HepG2 (cell line): ENCODE results near the gene NR2F1. TPM values are rescaled to one million over a fixed set of nuclear protein-coding genes. Genes with fewer than 3 reads are reported as not detected.
A peak's percentile ranks its signal among the peaks of the same experiment; 100 is the strongest.

Experiments
- AKAP8 ChIP-seq: sonication (generic); formaldehyde crosslinking; IDR thresholded peaks from 2 replicates; pipeline ENCODE4 v1.5.1; 2020; ENCODE audit warnings: mild to moderate bottlenecking, missing genetic modification reagents
- CC2D1A ChIP-seq: sonication (generic); formaldehyde crosslinking; IDR thresholded peaks from 2 replicates; pipeline ENCODE4 v1.8.1; 2023; ENCODE audit warnings: mild to moderate bottlenecking, missing genetic modification reagents
- HNRNPL ChIP-seq: fragments of 200-400 bp; formaldehyde crosslinking; IDR thresholded peaks from 2 replicates; pipeline ENCODE4 v1.6.1; 2017; ENCODE audit warnings: mild to moderate bottlenecking, low read depth, low read length
- RARA ChIP-seq: IDR thresholded peaks from 2 replicates; pipeline ENCODE4 v1.6.1; 2016; ENCODE audit warnings: missing genetic modification reagents, missing compliant biosample characterization
- RXRA ChIP-seq: sonication (generic); formaldehyde crosslinking; IDR thresholded peaks from 2 replicates; pipeline ENCODE4 v1.5.1; 2020; ENCODE audit warnings: missing genetic modification reagents
- SNAPC5 ChIP-seq: sonication (generic); formaldehyde crosslinking; IDR thresholded peaks from 2 replicates; pipeline ENCODE4 v1.8.1; 2023; ENCODE audit warnings: mild to moderate bottlenecking, missing genetic modification reagents, borderline replicate concordance
- ZBTB38 ChIP-seq: sonication (generic); formaldehyde crosslinking; IDR thresholded peaks from 2 replicates; pipeline ENCODE4 v1.5.1; 2020; ENCODE audit warnings: mild to moderate bottlenecking, missing genetic modification reagents
- ZNF333 ChIP-seq: sonication (generic); formaldehyde crosslinking; IDR thresholded peaks from 2 replicates; pipeline ENCODE4 v1.4.0; 2020; ENCODE audit warnings: mild to moderate bottlenecking, missing genetic modification reagents, borderline replicate concordance
- ZNF441 ChIP-seq: sonication (generic); formaldehyde crosslinking; IDR thresholded peaks from 2 replicates; pipeline ENCODE4 v1.7.0; 2021; ENCODE audit warnings: missing genetic modification reagents, borderline replicate concordance
- ZNF547 ChIP-seq: sonication (generic); formaldehyde crosslinking; IDR thresholded peaks from 2 replicates; pipeline ENCODE4 v1.5.1; 2020; ENCODE audit warnings: mild to moderate bottlenecking, missing genetic modification reagents
- ZNF570 ChIP-seq: sonication (generic); formaldehyde crosslinking; IDR thresholded peaks from 2 replicates; pipeline ENCODE4 v1.4.0; 2020; ENCODE audit warnings: mild to moderate bottlenecking, missing genetic modification reagents, borderline replicate concordance
- ZNF687 ChIP-seq: sonication (generic); formaldehyde crosslinking; IDR thresholded peaks from 2 replicates; pipeline ENCODE4 v1.5.1; 2020; ENCODE audit warnings: mild to moderate bottlenecking, missing genetic modification reagents, moderate library complexity
- ZNF792 ChIP-seq: IDR thresholded peaks from 2 replicates; pipeline ENCODE4 v1.6.1; 2016
- polyA plus RNA-seq, 8 experiments: library from polyadenylated mRNA; depleted of rRNA in 3 of 8; stranded (reverse) in 7 of 8; unstranded in 1 of 8; fragments of >200 nt; fragmentation: Illumina TruSeq in 4 of 8; extraction: Trizol in 4 of 8; gene quantifications; 2 replicates each; pipeline versions ENCODE4 v1.2.1 to v1.2.3, GENCODE V29; 2011 to 2016; ENCODE audit warnings: low read depth in 4 of 8, missing spikeins in 1 of 8, mixed read lengths in 1 of 8; ENCODE audit not compliant: insufficient read depth in 1 of 8
- total RNA-seq, 5 experiments: library from RNA; depleted of rRNA; stranded (reverse); fragments of >200 nt; fragmentation: Illumina TruSeq; extraction: Trizol; gene quantifications; 2 replicates each; pipeline ENCODE4 v1.2.3, GENCODE V29; 2016; ENCODE audit warnings: low read depth in 1 of 5
- TF ChIP-seq, protein P1 (sequence below): sonication (generic); formaldehyde crosslinking; IDR thresholded peaks from 2 replicates; pipeline ENCODE4 v1.5.0; 2020; ENCODE audit warnings: missing genetic modification reagents
- TF ChIP-seq, protein P2 (sequence below): sonication (generic); formaldehyde crosslinking; IDR thresholded peaks from 2 replicates; pipeline ENCODE4 v1.9.0; 2021; ENCODE audit warnings: mild to moderate bottlenecking, missing genetic modification reagents
- TF ChIP-seq, protein P3 (sequence below): sonication (generic); formaldehyde crosslinking; IDR thresholded peaks from 2 replicates; pipeline ENCODE4 v1.4.0; 2020; ENCODE audit warnings: missing genetic modification reagents

The NR2F1 gene
- total and polyA plus RNA-seq, 2 of the 13 experiments (the other 11 are each of a cell fraction or from before 2014, with no cell fraction given) = 17.1 to 59.7 TPM

DNA sequence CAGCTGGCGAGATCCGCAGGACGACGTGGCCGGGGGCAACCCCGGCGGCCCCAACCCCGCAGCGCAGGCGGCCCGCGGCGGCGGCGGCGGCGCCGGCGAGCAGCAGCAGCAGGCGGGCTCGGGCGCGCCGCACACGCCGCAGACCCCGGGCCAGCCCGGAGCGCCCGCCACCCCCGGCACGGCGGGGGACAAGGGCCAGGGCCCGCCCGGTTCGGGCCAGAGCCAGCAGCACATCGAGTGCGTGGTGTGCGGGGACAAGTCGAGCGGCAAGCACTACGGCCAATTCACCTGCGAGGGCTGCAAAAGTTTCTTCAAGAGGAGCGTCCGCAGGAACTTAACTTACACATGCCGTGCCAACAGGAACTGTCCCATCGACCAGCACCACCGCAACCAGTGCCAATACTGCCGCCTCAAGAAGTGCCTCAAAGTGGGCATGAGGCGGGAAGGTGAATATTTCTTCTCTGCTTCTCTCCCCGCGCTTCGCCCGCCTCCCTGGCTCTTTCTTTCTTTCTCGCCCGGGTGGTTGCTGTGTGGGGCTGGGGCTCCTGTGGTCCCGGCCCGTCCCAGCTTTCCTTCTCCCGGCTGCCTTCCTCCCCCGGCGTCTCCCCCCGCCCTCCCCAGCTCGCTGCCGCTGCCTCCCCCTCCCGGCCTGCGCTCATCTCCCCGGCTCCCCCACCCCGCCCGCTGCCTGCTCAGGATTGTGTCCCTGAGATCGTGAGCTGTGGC is 2.2 kb downstream of the NR2F1 start (continued):
- TF ChIP-seq ZNF687 (CRISPR knock-in tag) = peak; percentile 48
- TF ChIP-seq ZBTB38 = no peak
- 0 out of 2 replicates have a peak, but pooled peaks have one; percentile 71 for TF ChIP-seq HNRNPL
- TF ChIP-seq, protein P1, sequence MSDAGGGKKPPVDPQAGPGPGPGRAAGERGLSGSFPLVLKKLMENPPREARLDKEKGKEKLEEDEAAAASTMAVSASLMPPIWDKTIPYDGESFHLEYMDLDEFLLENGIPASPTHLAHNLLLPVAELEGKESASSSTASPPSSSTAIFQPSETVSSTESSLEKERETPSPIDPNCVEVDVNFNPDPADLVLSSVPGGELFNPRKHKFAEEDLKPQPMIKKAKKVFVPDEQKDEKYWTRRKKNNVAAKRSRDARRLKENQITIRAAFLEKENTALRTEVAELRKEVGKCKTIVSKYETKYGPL = no peak
- TF ChIP-seq AKAP8 (CRISPR knock-in tag) = no peak
- TF ChIP-seq, protein P2, sequence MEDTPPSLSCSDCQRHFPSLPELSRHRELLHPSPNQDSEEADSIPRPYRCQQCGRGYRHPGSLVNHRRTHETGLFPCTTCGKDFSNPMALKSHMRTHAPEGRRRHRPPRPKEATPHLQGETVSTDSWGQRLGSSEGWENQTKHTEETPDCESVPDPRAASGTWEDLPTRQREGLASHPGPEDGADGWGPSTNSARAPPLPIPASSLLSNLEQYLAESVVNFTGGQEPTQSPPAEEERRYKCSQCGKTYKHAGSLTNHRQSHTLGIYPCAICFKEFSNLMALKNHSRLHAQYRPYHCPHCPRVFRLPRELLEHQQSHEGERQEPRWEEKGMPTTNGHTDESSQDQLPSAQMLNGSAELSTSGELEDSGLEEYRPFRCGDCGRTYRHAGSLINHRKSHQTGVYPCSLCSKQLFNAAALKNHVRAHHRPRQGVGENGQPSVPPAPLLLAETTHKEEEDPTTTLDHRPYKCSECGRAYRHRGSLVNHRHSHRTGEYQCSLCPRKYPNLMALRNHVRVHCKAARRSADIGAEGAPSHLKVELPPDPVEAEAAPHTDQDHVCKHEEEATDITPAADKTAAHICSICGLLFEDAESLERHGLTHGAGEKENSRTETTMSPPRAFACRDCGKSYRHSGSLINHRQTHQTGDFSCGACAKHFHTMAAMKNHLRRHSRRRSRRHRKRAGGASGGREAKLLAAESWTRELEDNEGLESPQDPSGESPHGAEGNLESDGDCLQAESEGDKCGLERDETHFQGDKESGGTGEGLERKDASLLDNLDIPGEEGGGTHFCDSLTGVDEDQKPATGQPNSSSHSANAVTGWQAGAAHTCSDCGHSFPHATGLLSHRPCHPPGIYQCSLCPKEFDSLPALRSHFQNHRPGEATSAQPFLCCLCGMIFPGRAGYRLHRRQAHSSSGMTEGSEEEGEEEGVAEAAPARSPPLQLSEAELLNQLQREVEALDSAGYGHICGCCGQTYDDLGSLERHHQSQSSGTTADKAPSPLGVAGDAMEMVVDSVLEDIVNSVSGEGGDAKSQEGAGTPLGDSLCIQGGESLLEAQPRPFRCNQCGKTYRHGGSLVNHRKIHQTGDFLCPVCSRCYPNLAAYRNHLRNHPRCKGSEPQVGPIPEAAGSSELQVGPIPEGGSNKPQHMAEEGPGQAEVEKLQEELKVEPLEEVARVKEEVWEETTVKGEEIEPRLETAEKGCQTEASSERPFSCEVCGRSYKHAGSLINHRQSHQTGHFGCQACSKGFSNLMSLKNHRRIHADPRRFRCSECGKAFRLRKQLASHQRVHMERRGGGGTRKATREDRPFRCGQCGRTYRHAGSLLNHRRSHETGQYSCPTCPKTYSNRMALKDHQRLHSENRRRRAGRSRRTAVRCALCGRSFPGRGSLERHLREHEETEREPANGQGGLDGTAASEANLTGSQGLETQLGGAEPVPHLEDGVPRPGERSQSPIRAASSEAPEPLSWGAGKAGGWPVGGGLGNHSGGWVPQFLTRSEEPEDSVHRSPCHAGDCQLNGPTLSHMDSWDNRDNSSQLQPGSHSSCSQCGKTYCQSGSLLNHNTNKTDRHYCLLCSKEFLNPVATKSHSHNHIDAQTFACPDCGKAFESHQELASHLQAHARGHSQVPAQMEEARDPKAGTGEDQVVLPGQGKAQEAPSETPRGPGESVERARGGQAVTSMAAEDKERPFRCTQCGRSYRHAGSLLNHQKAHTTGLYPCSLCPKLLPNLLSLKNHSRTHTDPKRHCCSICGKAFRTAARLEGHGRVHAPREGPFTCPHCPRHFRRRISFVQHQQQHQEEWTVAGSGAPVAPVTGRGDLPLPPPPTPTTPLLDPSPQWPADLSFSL (CRISPR knock-in tag) = no peak
- TF ChIP-seq ZNF570 (CRISPR knock-in tag) = no peak
- no peak for TF ChIP-seq ZNF333
- no peak for TF ChIP-seq ZNF441 (CRISPR knock-in tag)
- TF ChIP-seq CC2D1A (CRISPR knock-in tag) = no peak
- TF ChIP-seq, protein P3, sequence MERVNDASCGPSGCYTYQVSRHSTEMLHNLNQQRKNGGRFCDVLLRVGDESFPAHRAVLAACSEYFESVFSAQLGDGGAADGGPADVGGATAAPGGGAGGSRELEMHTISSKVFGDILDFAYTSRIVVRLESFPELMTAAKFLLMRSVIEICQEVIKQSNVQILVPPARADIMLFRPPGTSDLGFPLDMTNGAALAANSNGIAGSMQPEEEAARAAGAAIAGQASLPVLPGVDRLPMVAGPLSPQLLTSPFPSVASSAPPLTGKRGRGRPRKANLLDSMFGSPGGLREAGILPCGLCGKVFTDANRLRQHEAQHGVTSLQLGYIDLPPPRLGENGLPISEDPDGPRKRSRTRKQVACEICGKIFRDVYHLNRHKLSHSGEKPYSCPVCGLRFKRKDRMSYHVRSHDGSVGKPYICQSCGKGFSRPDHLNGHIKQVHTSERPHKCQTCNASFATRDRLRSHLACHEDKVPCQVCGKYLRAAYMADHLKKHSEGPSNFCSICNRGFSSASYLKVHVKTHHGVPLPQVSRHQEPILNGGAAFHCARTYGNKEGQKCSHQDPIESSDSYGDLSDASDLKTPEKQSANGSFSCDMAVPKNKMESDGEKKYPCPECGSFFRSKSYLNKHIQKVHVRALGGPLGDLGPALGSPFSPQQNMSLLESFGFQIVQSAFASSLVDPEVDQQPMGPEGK = peak; percentile 67
- TF ChIP-seq RARA (CRISPR knock-in tag) = no peak
- no peak for TF ChIP-seq ZNF792 (CRISPR knock-in tag)
- TF ChIP-seq RXRA (CRISPR knock-in tag) = no peak
- no peak for TF ChIP-seq ZNF547
- TF ChIP-seq SNAPC5 (CRISPR knock-in tag) = no peak
